IPS DF 4.7 (cell line): ENCODE results near the gene ARGLU1.

Experiments
- DNase-seq: peaks from one replicate; pipeline ENCODE4 v3.0.0-alpha.2; 2013; ENCODE audit warnings: low spot score; ENCODE audit errors: extremely low read depth

The ARGLU1 gene

DNA sequence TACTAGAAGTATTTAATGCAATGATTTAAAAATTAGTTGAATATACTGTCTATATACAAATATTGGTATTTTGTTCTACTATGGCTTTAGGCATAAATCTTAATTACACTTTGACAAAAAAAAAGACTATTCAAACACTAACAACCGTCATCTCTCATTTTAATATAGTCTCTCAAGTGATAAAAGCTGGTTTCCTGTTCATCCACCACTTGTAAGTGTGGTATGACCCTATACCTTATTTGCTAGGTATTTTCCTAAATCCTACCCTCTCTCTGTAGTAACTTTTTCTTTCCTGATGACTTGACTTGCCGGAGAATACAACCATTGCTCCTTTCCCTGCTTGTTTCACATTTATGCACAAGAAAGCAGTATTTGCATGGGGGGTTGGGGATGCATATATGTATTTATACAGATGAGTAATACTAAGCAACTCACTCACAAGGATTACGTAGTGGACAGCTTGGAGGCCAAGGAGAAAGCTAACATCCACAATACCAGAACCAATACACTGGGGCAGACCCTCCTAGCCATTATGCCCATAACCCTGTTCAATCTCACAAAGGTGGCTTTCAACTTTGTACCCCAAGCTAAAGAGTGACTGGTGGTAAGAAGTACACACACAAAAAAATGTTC is 19.8 kb downstream of the ARGLU1 start:
- no peak for DNase-seq

DNA sequence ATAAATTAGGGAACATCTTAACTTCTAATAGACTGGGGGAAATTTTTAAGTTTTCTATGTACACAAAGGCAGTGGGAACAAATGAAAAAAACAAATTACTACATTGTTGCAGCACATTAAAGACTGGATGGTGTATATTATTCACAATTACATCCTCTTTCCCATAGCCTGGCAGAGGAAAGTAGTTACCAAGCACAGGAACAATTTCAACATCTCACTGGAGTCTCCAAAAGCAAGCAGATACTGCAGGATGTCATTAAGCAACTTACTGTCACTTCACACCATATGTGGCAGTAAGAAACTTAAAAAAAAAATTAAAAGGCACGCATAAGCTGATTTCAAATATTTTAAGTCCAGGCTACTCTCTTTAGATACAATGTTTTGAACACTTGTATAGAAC is 26.1 kb downstream of the ARGLU1 start:
- DNase-seq = no peak

DNA sequence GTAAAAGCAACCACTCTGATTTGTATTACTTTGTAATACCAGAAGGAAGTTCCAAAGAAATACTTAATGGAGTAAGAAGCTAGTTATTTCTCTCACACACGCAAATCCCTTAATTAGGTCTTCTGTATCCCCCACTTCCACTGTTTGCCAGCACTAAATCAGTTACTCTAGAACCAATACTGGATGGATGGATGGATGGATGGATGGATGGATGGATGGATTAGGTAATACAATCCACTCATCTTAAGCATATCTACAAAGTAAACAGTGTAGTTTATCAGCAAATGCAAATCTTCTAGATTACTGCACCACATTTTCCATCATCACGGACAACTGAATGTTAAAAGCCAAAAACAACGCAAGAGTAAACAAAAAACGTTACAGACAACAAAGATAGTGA is 27.3 kb downstream of the ARGLU1 start:
- no peak for DNase-seq

DNA sequence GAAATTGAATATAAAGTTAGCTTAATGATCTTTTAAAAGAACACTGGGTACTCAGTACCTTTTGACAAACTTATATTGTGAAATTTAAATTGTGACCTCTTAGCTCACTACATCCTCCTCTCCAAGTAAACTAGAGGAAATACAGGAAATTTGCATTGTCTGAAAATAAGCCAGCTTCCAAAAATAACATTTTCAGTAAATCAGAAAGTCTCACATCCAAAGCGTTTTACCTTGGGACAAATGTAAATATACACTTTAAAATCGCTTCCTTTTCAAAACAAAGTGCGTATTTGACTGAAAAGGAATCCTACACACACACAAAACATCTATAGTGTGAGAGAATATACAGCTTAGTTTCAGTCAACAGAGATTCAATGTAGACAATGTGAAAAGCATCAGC is 30.4 kb downstream of the ARGLU1 start:
- no peak for DNase-seq

DNA sequence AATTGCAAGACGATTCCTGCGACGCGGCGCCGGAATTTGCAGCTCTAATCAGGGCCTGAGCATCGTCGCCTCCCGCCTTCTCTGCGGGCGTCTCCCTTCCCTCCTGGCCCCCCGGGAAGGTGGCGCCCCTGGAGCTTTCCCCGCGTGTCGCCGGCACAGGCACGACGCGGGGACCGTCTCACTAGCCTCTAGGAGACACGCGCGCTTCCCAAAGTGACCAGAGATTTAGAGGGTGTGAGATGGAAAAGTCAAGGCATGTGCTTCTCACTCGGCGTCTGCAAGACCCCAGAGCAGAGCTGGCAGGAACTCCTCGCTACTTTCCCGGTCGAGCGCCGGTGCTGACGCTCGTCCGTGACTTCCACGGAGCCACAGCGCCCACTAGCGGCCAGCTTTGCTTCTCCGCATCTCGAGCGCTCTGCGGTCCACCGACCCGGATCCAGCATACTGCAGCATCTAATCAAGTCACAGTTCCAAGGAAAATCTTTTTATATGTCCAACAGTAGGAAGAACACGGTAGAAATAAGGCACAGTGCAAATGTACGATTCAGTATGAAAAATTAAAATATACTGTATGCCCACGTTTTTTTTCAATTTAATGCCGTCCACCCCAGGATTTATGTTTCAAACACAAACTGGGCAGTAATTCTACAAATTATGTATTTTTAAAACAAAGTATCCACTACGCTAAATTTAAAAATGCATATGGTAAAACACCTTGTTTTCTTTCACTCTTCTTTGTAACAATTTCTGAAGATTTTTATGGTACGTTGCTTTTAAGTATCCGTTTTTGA is 31.5 kb downstream of the ARGLU1 start:
- no peak for DNase-seq

DNA sequence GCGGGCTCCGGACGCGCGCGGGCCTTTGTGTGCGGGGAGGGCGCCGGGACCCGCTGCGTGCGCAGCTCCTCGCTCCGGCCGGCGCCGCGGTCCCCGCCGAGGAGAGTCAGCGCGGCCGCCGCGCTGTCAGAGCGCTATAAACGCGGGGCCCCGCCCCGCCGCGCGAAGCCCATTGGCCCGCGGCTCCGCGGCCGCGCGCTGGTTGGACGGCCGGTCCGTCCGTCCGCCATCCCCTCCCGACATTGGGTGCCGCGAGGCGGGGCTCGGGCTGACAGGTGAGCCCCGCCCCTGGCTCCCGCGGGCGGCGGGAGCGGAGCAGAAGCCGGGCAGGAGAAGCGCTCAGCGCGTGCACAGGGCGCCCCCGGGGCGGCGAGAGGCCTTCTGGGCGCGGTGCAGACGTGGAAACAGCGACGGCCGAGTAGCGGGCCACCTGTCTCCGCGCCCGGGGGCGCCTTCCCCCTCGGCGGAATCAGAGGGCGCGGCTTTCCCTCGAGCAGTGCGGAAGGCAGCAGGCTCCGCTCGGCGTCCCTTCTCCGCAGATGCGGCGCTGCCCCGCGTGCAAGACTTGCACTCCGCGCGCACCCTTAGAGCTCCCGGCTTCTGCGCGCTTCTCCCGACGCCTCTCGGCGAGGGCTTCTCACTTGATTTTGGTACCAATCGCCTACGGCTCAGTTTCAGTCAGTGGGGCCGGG is 32.2 kb downstream of the ARGLU1 start, which contains the start of gene EFNB2:
Gene EFNB2 (minus strand): TSS at position 111 of the 692 bp plus-strand sequence. CDS start 698 bp downstream, outside the sequence.
- DNase-seq = no peak

DNA sequence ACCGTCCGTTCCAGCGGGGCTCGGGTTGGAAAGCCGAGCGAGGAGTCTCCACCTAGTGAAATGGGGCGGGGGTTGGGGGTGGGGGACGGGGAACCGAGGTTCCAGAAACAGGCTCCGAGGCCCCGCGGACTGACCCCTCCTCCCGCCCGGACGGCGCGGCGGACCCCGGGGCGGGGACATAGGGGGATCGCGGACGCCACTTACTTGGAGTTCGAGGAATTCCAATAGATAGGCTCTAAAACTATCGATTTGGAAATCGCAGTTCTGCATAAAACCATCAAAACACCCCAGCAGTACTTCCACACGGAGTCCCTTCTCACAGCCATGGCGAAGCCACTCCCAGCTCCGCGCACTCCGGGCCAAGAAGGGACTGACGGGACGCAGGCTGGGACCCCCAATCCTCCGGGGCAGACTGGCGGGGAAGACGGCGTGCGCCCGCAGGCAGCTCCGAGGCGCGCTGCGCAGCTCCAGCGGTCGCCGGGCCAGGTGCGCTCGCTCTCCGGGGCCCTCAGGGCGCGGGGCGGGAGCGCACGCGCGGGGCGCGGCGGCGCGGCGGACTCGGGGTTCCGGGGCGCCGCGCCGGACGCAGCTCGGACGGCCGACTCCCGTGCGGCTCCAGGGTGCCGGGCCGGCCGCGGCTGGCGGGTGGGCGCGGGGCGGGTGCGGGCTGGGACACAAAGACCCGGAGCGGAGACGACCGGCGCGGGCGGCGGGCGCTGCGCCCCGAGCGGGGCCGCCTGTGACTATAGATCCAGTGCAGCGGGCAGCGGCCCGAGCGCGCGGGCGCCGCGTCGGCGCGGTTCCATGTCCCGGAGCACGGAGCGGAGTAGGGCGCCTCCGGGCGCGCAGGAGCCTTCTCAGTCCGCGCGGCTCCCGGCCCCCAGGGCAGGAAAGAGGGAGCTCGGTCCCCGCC is 33.0 kb downstream of the ARGLU1 start:
- DNase-seq = no peak

DNA sequence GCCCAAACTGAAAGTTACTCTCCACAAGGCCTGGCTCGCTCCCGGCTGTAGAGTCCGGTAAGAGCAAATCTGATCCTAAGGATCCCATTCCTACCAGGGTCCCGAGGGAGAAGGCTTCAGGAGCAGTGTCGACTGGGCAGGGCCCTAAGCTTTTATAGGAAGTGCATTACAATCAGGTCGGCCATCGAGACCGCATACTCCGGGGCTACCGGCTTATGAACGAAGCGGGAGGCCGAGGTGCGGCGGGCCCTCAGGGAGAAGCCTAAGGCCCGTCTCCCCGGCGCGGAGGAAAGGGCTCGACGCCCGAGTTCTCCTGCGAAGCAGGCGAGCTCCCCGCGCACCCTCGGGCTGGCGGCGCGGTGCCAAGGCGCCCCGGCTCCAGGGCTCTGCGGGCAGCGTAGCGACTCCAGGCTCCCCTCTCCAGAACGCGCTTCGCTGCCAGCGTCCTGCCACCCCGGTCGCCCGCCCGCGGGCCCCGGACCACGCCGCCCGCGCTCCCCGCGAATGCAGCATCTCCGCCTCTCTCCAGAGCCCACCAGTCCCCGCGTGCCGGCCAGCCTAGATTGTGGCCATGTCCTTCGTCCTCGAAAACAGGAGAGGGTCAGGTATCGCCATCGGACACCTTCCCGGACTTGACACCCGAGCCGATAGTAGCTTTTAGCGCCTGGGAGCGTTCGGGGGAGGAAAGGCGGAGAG is 33.8 kb downstream of the ARGLU1 start:
- no peak for DNase-seq

DNA sequence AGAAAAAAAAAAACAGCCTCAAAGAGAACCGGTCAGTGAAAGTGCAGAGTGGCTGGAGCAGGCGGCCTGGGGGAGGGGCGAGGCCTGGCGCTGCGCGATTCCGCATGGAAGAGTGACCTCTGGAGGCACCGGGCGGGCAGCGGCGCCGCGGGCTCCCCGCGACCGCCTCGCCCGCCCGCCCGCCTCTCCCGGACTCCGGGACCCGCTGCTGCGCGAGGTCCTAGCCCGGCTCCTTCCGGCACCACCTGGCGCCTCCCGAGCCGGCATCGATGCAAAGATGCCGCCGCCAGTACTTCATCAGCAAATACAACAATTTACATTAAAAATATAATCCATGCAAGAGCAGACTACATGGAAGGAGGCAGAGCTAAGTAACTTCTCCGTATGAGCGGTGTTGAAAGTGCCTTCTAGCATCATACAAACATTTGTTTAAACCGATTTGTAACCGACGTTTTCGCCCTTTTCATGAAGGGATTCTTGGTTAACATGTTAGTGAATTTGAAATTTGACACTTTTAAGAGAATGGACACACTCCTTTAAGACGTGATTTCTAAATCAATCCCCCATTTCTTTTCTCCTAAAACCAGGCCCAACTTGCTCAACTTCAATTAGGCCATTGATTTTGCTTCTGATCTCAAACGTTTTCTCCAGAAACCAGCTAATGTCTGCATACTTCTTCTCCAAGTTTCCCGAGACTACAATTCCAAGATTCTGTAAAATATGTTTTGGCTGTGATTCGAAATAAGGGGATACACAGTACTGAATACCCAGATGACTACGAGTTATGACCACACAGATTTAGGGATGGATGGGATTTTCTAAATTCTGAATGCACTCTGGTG is 34.6 kb downstream of the ARGLU1 start:
- no peak for DNase-seq

DNA sequence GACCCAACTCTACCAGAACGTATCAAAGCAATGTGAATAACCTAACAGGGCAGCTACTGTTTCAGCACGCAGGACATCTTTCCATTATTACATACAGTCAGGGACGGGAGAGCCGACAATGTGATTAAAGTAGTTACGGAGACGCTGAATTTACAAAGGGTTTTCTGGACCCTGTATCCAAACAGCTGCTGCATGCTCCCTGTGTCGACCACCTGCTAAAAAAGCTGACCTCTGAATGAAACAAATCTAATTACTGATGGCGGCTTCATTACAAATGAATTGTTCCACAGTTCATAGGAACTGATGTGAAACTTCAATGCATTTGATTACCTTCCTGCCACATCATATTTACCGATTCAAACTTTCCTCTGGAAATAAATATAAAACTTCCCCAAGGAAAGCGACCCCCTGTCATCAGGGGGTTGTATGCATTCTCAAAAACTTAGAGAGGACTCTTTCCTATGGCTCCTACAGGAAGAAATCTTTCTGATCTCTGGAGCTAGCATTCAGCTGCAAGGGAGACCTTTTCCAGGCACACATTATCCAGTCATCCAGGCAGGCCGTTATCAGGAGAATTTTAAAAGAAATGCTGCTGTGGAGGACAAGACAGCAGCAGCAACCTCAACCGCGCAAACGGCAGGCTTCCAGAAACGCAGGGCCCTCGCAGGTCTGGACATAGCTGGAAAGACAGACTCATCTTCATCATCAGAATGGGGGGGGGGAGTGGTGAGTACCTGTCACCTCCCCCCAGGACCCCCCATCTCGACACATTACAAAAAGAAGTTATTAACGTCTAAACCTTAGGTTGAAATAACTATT is 35.6 kb downstream of the ARGLU1 start:
- DNase-seq = no peak

DNA sequence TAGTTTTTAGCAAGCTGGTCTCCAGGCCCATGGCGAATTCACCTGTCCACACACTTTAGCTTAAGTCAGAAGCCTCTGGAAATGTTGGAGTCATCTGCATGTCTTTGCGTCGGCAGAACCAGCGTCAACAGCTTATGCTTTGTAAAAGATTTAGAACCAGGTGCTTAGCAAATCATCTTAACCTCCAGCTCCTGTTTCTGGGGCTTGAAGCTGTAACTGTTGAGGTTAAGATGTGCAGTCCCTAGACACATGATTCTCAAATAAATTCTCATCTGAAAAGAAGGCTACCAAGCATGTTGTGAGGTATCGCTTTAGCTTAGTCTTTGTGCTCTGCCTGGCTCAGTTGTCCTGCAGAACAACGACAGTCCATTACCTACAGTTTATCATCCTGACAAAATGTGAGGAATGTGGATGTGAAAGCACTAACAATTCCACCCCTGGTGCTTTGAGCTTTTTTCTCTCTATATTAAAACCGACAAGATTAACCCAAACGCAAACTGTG is 36.9 kb downstream of the ARGLU1 start:
- no peak for DNase-seq

DNA sequence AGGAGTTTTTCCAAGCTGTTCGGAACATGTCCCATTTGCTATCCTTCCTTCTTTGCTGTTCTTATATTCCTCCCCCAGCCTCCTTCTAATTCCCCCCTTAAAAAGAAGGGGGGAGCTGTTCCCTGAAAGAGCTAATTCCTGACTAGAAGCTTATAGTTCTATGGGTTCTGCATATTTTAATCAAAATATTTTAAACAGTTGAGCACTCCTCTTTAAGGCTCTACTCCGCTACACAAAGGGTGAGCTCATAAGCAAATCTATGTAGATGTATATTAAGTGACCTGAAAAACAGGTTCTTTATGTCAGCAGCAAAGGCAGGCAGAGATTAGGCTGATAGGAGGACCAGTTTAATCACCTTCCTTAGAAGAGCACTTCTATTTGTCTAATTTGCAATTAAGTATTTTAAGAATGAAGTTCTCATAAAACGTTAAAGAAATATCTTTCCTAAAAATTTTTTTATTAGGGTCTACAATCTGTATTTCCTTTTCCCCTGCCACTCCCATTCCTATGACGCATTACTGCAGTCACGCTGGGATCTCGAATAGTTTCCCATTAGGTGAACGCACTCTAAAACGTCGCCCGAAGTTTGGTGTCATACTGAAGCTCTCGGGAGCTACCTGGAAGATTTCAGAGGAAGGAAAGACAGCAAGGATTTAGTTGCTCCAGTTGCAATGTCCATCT is 37.6 kb downstream of the ARGLU1 start:
- DNase-seq = no peak

DNA sequence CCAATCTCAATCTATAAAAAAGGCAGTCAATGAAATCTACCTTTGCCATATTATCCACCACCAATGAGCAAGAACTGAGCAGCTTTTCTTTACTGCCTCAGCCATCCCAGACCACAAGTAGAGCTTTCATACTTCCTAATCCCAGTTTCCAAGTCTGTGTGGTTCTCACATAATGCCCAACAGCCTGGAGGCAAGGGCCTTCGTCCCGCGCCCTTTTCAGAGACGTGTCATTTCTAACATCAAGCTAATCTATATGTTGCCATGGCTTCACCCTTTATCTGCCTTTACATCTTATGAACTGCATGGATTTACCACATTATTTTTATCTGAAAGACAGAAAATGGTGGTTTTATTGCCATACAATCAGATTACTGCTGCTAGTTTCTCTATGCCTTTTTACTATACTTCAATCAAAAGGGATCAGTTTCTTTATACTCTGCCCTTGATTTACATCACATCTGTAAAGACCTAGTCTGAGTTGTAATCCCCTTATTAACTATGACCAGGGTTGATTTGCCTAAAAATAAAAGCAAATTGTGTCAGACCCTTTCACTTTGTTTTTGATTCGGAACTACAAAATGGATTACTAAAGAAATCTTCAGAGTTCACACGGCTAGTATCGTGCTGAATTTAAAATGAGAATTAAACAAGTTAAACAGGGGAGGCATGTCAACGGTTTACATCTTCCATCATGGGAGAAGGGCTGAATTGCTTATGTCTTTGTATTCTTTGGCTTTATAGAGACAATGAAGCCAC is 38.3 kb downstream of the ARGLU1 start:
- no peak for DNase-seq

DNA sequence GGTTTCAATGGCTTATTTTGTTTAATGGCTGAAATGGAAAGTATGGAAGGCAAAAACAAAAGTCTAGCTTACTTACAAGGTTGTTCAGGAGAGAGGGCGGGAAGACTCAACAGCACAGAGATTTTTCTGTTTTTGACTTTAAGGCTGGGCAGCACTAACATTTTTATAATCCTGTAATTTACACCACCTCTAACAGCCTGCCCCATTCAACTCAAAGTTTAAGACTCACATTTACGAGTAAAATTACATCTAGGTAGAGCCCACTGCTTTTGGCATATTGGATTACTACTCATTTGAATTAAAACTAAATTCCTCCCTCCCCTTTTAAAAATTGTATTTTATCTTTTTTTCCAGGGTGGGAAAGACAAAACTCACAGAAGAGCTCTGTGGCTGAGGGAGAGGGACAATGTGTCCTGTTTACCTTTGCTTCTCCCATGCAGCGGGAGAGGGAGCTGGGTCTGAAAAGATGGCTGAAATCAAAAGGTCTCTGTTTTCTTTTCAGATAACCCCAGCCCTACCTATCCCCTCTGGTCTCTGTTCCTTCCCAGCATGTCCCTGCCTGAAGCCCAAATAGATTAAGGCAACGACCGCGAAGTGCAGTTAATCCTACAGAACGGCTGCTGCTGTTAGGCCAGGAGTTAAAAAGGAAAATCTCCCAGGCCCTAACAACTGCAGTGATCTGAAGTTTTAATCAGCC is 39.1 kb downstream of the ARGLU1 start:
- DNase-seq = no peak

DNA sequence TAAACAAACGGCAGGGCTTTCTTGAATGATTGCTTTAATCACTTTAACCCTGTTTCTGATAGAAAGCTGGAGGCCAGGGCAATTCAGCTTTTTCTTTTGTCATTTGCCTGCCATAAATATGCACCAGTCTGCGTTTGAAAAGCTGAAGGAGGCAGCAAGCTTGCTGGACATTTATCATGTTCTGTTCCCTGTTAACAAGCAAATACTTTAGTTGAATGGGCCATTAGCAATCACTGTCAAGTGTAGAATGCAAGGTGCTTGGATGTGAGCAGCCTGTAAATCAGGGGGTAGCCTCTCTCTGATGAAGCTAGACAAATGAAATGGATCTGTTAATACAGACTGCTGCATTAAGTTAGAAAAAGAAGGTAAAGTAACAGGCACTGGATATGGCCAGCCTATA is 40.1 kb downstream of the ARGLU1 start:
- DNase-seq = no peak

DNA sequence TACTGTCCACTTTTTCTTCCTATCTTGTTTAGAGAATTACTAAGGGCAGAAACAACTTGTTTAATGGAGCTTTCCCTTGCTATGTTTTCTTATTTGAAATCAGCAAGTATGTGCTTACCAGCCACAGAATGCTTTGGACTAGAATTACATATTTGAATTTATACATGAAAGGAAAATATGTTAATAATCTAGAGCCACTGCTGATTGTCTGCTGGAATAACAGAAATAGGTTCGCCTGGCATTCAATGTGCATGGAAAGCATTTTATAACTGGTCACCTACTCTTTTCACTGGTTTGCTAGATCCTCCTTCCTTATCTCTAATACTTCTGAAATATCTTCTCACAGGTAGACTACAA is 40.5 kb downstream of the ARGLU1 start:
- DNase-seq = no peak
